OCI-LY7 (cell line): ENCODE data around the gene MAP2K7. TPM values are rescaled to one million over a fixed set of nuclear protein-coding genes. Genes with fewer than 3 reads are reported as not detected.

Source experiments
- BruUV-seq: library from RNA; stranded (reverse); fragments of 400-500 nt; replicated peaks from 2 replicates; lab custom pipeline; 2021; lab: Mats Ljungman, UMichigan
- CTCF ChIA-PET: fragments of 300-600 bp; sonication (Branson Sonifier 250); formaldehyde crosslinking; loops from one replicate; lab custom pipeline; 2022; ENCODE audit warnings: antibody characterized with exemption; ENCODE audit not compliant: unreplicated experiment; lab: Charles Lee
- POLR2A ChIA-PET: fragments of 300-600 bp; sonication (Branson Sonifier 250); formaldehyde crosslinking; loops from one replicate; lab custom pipeline; 2022; ENCODE audit warnings: antibody characterized with exemption; lab: Charles Lee
- DNase-seq: peaks from one replicate; pipeline ENCODE4 v3.0.0-alpha.2; 2015; ENCODE audit warnings: low spot score
- H2AFZ ChIP-seq: fragments of 200-600 bp; sonication (generic), shearing (Covaris generic); 2 replicates; pipeline ENCODE4 v1.6.1; 2014; ENCODE audit warnings: mild to moderate bottlenecking, antibody characterized with exemption, low read length, moderate library complexity
- H3K27ac ChIP-seq: fragments of 200-600 bp; sonication (generic); 2 replicates; pipeline ENCODE4 v1.5.1; 2014; ENCODE audit warnings: mixed run types, low read depth, mild to moderate bottlenecking, moderate library complexity, low read length, inconsistent platforms; ENCODE audit not compliant: poor library complexity, severe bottlenecking
- H3K36me3 ChIP-seq: fragments of 200-600 bp; sonication (generic); 2 replicates; pipeline ENCODE4 v1.6.1; 2014; ENCODE audit warnings: mild to moderate bottlenecking, antibody characterized with exemption, low read length, moderate library complexity, mixed read lengths; ENCODE audit not compliant: insufficient read depth
- H3K4me1 ChIP-seq: fragments of 200-600 bp; sonication (generic); 2 replicates; pipeline ENCODE4 v1.5.1; 2014; ENCODE audit warnings: mild to moderate bottlenecking, low read length; ENCODE audit not compliant: insufficient read depth, poor library complexity, severe bottlenecking
- H3K4me2 ChIP-seq: fragments of 200-600 bp; sonication (generic); 2 replicates; pipeline ENCODE4 v1.6.1; 2014; ENCODE audit warnings: mild to moderate bottlenecking, low read length
- H3K4me3 ChIP-seq: fragments of 200-600 bp; sonication (generic); 2 replicates; pipeline ENCODE4 v1.5.1; 2014; ENCODE audit warnings: mild to moderate bottlenecking, low read depth, low read length; ENCODE audit not compliant: poor library complexity, severe bottlenecking
- H3K79me2 ChIP-seq: fragments of 200-600 bp; sonication (generic); 2 replicates; pipeline ENCODE4 v1.6.1; 2016; ENCODE audit warnings: low read depth, mild to moderate bottlenecking, low read length, moderate library complexity, mixed read lengths; ENCODE audit not compliant: insufficient read depth
- H3K9me2 ChIP-seq: fragments of 200-600 bp; sonication (generic); 2 replicates; pipeline ENCODE4 v1.6.1; 2016; ENCODE audit warnings: mild to moderate bottlenecking, low read length, mixed read lengths; ENCODE audit not compliant: insufficient read depth
- H3K9me3 ChIP-seq: fragments of 200-600 bp; sonication (generic); 2 replicates; pipeline ENCODE4 v1.6.1; 2014; ENCODE audit warnings: mild to moderate bottlenecking, mixed run types, low read length, mixed read lengths
- H4K20me1 ChIP-seq: fragments of 200-600 bp; sonication (generic); 2 replicates; pipeline ENCODE4 v1.6.1; 2014; ENCODE audit warnings: mild to moderate bottlenecking, antibody characterized with exemption, low read length, moderate library complexity, mixed read lengths; ENCODE audit not compliant: insufficient read depth
- EZH2phosphoT487 ChIP-seq: fragments of 200-600 bp; sonication (generic); IDR thresholded peaks from 2 replicates; pipeline ENCODE4 v1.6.1; 2018; ENCODE audit warnings: low read depth, borderline replicate concordance, mild to moderate bottlenecking, mixed run types, antibody characterized with exemption, low read length, moderate library complexity, mixed read lengths
- intact Hi-C: fragments of 100-400 bp; cut with micrococcal nuclease; formaldehyde crosslinking; loops from one replicate; pipeline ENCODE4 v1.10.0; 2022; ENCODE audit not compliant: unreplicated experiment
- total RNA-seq, 2 experiments: library from RNA; depleted of rRNA in 1 of 2; stranded (reverse); fragments of >200 nt in 1 of 2; shearing (Covaris generic) in 1 of 2; gene quantifications; 2 replicates each; pipeline ENCODE4 v1.2.3, GENCODE V29; 2014 to 2022
- TF ChIP-seq, protein P1 (sequence below): fragments of 200-600 bp; sonication (generic); conservative IDR thresholded peaks from 2 replicates; pipeline ENCODE4 v1.5.1; 2014; ENCODE audit warnings: mild to moderate bottlenecking, antibody characterized with exemption, low read length, moderate library complexity, mixed read lengths

Gene MAP2K7
- total RNA-seq, 2 experiments from 2014 or later = 23.2 to 44.5 TPM

- peaks cover 22% of the 10 kb centered on the region for H3K79me2 ChIP-seq
- no peak overlapping the region for H2AFZ ChIP-seq
- H3K27ac ChIP-seq = no peak overlapping the region
- BruUV-seq = no TSS peak
- ChIA-PET CTCF (no interaction called here), POLR2A (no interaction called here)
- H3K9me3 ChIP-seq = no peaks in the 10 kb centered on the region
- H3K36me3 ChIP-seq = peaks cover 41% of the 10 kb centered on the region
- peaks cover 11% of the 10 kb centered on the region for H3K4me1 ChIP-seq
- H3K4me3 ChIP-seq = no peak overlapping the region
- no peak for DNase-seq
- TF ChIP-seq, protein P1, sequence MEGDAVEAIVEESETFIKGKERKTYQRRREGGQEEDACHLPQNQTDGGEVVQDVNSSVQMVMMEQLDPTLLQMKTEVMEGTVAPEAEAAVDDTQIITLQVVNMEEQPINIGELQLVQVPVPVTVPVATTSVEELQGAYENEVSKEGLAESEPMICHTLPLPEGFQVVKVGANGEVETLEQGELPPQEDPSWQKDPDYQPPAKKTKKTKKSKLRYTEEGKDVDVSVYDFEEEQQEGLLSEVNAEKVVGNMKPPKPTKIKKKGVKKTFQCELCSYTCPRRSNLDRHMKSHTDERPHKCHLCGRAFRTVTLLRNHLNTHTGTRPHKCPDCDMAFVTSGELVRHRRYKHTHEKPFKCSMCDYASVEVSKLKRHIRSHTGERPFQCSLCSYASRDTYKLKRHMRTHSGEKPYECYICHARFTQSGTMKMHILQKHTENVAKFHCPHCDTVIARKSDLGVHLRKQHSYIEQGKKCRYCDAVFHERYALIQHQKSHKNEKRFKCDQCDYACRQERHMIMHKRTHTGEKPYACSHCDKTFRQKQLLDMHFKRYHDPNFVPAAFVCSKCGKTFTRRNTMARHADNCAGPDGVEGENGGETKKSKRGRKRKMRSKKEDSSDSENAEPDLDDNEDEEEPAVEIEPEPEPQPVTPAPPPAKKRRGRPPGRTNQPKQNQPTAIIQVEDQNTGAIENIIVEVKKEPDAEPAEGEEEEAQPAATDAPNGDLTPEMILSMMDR = no peak
- TF ChIP-seq EZH2phosphoT487 = no peak
- intact Hi-C loops = no loop called here
- H4K20me1 ChIP-seq = 0 out of 2 replicates have a peak, but pooled peaks cover 9% of the 10 kb centered on the region
- H3K4me2 ChIP-seq = no peak overlapping the region
- no peaks in the 10 kb centered on the region for H3K9me2 ChIP-seq
Measured at GRCh38 chr19:7908078-7908699, 4.5 kb downstream of the MAP2K7 start.

DNA sequence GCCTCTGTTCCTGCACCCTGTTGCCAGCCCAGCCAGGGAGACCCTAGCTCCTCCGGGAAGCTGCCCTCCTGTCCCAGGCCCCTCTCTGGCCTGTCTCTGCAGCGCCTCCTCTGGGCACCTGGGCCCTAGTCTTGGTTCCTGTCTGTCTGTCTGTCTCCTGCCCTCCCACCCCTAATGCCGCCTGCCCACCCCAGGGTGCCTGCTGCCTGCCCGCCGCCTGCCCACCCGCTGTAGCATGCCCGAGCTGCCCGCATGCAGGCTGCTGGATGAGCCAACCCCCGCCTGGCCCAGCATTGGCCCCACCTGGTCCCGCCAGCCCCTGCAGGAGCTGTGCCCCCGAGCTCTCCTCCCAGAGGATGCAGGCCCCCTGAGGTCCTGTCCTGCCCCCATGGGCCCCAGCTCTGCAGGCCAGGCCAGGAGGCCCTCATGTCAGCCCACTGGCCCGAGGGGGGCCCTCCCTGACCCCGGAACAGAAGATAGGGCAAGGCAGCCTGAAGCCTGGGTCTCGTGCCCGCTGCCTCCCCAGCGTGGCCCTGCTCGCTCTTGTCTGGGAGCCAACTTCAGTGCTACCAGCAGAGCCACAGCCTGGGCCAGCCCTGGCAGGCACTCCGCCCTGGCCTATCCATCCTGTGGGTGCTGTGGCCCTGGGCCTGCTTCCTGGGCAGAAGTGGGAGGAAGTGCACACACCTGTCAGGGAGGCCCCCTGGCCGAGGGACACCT is 5.2 kb downstream of the MAP2K7 start:
- Histone ChIP-seq H3K79me2 (peaks cover 22% of the 10 kb centered on the region), H3K27ac (no peak overlapping the region), H3K4me3 (no peak overlapping the region), H3K36me3 (peaks cover 46% of the 10 kb centered on the region), H3K4me1 (peaks cover 11% of the 10 kb centered on the region), H3K4me2 (no peak overlapping the region), H3K9me3 (no peaks in the 10 kb centered on the region), H4K20me1 (0 out of 2 replicates have a peak, but pooled peaks cover 9% of the 10 kb centered on the region), H2AFZ (no peak overlapping the region), H3K9me2 (no peaks in the 10 kb centered on the region)
- DNase-seq = no peak
- intact Hi-C loops = no loop called here
- ChIA-PET POLR2A (no interaction called here), CTCF (no interaction called here)
- no TSS peak for BruUV-seq
- no peak for TF ChIP-seq EZH2phosphoT487
- TF ChIP-seq, protein P1 = no peak
